Measurements from ENCODE around the gene CFAP46.
A peak's percentile ranks its signal among the peaks of the same experiment; 100 is the strongest.
"Not testable (repeated sequence)": the region's sequence is repeated elsewhere in the genome, so short reads cannot be mapped to it uniquely, and the experiment has no call there.

Gene CFAP46

GRCh38 chr10:132803416-132804210 is 138.8 kb downstream of the CFAP46 start:
- DNase-seq = no peak

- no peak for DNase-seq
Measured at GRCh38 chr10:132802694-132803320, 139.6 kb downstream of the CFAP46 start.

GRCh38 chr10:132802048-132802447 is 140.3 kb downstream of the CFAP46 start:
- DNase-seq = no peak

- DNase-seq = no peak
Measured at GRCh38 chr10:132799865-132800264, 142.5 kb downstream of the CFAP46 start.

GRCh38 chr10:132798876-132799275 is 143.5 kb downstream of the CFAP46 start:
- DNase-seq = no peak

GRCh38 chr10:132798403-132798802 is 144.0 kb downstream of the CFAP46 start:
- no peak for DNase-seq

GRCh38 chr10:132797986-132798385 is 144.4 kb downstream of the CFAP46 start:
- DNase-seq = not testable (repeated sequence)

- no peak for DNase-seq
Measured at GRCh38 chr10:132796846-132797245, 145.5 kb downstream of the CFAP46 start.

- peak; percentile 1 for DNase-seq
Measured at GRCh38 chr10:132793871-132794849, 148.2 kb downstream of the CFAP46 start.

- no peak for DNase-seq
Measured at GRCh38 chr10:132793213-132793612, 149.2 kb downstream of the CFAP46 start.

- DNase-seq = no peak
Measured at GRCh38 chr10:132792796-132793195, 149.6 kb downstream of the CFAP46 start.

- DNase-seq = not testable (repeated sequence)
Measured at GRCh38 chr10:132792099-132792498, 150.3 kb downstream of the CFAP46 start.

GRCh38 chr10:132790934-132791829 is 151.2 kb downstream of the CFAP46 start:
- DNase-seq = no peak

GRCh38 chr10:132790470-132790869 is 151.9 kb downstream of the CFAP46 start:
- DNase-seq = no peak

- DNase-seq = no peak
Measured at GRCh38 chr10:132789659-132790148, 152.7 kb downstream of the CFAP46 start.

- no peak for DNase-seq
Measured at GRCh38 chr10:132788831-132789219, 153.5 kb downstream of the CFAP46 start.

- DNase-seq = no peak
Measured at GRCh38 chr10:132788180-132788830, 154.1 kb downstream of the CFAP46 start.

GRCh38 chr10:132787495-132788179 is 154.7 kb downstream of the CFAP46 start:
- no peak for DNase-seq

- no peak for DNase-seq
Measured at GRCh38 chr10:132786884-132787494, 155.4 kb downstream of the CFAP46 start.

- no peak for DNase-seq
Measured at GRCh38 chr10:132786476-132786883, 155.9 kb downstream of the CFAP46 start.

All from NCI-H187 treated with DMSO at 0.1 percent for 48 hours (cell line).